H54 (cell line): ENCODE measurements around the gene CD44.

Experiments
- DNase-seq: peaks from one replicate; pipeline ENCODE4 v3.0.0; 2011; ENCODE audit warnings: low spot score, mixed read lengths; ENCODE audit not compliant: insufficient read length
- FAIRE-seq: peaks from 3 replicates; lab custom pipeline; 2011; peaks lifted over from hg19 to GRCh38; lab: Jason Lieb, UNC
- POLR2A ChIP-seq: IDR thresholded peaks from 2 replicates; pipeline ENCODE4 v1.6.1; 2011; ENCODE audit warnings: low read depth, mild to moderate bottlenecking, low read length

CD44 gene

DNA sequence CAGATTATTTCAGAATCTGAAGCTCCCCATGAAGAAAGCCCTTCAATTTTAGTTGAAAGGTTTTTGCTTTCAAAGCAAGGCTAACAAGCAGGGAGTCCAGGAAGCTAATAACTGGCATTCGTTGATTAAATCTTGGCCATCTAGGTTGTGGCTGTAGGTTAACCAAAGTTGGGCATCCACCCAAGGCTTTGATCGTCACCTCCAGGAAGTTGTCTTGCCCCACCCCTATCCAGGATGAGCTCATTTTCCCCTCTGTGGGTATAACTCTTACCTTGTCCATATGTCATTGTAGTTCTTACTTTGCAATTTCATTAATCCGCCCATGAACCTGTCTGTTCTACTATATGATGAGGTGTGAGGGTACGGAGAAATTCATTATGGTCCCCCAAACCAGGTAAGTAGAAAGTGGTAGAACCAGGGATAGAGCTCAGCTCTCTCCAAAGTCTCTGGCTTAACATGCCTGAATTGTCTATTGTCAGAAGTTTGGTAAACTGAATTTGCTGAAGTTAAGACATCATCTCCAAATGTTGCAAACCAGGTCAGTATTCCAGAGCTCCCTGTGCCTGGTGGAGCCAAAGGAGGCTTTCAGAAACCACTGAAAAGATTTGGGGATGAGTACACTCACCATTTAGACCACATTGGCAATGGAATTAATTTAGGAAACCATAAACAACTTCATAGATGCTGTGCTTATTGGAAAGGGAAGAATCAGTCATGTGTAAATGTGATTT is 97.1 kb downstream of the CD44 start:
- DNase-seq = no peak
- no peak for TF ChIP-seq POLR2A
- no peak for FAIRE-seq

DNA sequence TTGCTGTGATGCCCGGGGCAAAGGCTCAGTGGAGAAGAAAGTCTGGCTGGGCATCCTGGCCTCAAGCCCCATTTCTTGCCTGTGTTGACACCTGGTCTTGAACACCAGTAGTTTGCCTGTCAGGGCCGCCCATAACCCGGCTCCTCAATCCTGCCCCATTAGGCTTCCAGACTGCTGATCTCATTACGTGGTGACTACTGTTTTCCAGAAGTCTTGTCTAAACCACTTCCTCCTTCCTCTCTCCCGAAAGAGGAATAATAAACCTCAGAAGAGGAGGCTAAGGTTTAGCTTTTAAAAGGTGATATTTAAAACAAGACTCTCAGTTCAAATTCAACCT is 97.7 kb downstream of the CD44 start:
- no peak for TF ChIP-seq POLR2A
- no peak for FAIRE-seq
- no peak for DNase-seq

DNA sequence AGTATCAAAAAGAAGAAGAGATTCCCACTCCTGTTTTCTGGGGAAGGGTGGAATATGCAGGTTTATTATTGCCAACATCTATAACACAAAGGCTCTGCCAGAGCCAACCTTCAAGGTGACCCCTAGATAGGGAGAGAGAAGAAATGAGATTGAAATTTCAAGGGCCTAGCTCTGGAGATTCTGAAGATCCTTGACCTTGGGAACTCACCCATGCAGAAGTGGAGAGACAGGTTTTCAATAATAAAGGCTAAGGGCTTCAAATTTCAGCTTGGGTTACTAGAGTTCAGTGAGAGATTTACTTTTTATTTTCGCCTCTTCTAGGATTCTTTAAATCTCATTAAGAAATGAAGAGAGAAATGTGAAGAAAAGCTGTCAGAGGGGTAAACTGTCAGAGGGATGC is 98.4 kb downstream of the CD44 start:
- DNase-seq (no peak), FAIRE-seq (no peak)
- TF ChIP-seq POLR2A = no peak

DNA sequence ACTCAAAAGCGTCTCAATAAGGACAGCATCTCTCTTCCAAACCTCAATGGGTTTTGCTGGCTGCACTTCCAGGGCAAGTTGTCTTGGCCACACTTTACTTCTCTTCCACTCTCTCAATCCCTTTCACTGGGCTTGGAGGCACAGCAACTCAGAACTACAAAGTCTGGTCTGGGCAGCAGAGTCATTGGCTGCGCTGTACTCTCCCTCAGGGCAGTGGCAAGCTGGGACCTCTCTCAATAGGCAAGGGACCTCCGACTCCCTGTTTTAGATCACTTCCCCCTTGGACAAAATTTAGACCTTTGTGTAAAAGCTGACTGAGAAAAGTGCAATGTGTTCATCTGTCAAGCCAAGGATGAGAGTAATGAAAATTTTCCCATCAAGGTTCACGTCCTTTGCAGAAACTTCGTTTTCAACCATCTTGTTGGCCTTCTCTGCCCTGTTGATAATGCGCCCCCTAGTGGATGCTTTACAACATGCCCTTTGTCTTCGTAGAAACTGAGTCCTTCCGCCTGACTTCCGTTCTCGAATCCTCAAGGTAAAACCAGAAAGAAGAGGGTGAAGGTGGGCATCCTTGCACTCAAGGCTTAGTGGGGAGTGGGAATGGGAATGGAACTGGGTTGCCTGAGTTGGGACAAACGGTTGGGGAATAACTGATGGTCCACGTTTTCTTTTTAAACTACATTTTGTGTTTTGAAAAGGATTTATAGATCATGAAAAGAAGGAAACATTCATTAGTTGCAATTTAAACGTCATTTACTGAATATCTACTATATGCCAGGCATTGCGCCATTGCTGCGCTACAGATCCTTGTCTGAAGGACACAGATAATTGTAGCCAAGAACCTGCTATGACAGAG is 99.1 kb downstream of the CD44 start:
- DNase-seq (no peak), FAIRE-seq (no peak)
- TF ChIP-seq POLR2A = no peak

DNA sequence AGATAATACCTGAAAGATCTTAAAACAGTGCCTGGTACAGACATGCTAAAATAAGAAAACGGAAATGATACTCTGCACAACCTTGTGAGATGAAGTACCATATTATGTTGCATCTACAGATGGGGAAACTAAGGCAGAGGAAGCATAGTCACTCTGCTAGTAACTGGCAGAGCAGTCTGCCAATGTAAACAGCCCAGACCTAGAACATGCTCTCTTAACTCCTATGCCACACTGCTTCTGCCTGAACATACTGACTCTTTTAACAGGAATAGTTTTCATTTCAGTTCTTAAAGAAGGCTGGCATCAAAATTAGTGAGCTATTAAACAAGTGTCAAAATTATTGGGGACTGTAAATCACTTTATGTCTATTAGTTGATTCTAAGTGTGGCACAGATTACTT is 99.9 kb downstream of the CD44 start:
- no peak for DNase-seq
- FAIRE-seq = no peak
- no peak for TF ChIP-seq POLR2A

DNA sequence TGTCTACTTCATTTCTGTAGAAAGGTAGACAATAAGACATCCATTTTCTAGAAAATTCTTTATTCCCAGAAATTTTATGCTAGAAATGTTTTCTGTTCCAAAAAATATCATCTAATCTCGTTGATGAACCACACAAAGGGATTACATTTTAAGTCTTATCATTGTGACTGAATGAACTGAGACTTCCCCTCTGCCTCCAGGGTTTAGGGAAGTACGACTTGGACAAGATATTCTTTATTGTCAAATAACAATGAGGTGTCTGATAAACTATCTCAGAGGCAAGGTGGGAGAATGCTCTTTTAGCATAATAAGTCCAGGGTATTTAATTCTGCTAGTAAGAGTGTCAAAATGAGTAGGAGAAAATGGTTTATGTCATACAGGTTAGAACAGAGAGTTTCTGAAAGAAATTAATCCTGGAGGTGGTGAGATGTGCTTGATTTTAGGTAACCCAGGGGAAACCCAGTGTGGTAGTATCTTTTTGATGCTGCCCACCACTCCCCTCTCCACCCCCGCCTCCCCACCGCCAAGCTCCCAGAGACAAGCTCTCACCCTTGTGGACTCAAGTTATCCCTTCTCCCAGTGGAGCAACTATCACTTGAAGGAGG is 100.6 kb downstream of the CD44 start:
- DNase-seq = no peak
- no peak for FAIRE-seq
- no peak for TF ChIP-seq POLR2A

DNA sequence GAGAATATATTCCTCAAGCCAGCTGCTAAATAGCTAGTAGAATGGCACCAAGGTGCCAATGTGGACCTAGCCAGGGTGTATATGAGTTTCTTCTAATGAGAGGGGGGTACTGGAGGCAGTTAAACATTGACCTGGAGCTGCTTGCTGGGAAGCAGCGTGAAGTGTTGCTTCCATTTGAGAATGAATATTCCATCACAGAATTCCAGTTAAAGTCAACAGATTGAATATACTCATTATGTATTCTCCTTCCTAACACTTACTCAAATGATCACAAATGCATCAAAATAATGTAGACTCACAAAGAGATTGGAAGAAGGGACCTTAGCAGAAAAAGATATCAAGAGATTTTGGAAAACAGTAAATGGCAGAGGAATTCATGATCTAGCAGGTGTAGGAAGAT is 102.1 kb downstream of the CD44 start:
- DNase-seq (no peak), FAIRE-seq (no peak)
- TF ChIP-seq POLR2A = no peak

DNA sequence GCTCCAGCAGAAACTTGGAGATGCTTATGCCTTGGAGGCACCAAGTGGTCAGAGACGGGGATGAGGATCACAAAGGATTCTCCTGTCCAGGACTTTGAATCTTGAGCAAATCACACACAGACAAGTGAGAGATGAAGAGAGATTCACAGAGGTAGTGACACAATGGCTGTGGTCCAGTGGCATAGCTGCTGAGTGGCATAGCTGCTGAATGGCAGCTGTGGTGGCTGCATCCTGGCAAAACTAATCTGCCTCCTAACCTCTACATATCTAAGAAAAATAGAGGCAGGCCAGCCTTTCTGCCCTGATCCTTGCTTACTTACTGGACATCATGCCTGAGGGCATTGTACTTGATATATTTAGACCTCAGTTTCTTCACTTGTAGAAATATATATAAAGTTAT is 102.6 kb downstream of the CD44 start:
- no peak for TF ChIP-seq POLR2A
- no peak for DNase-seq
- no peak for FAIRE-seq

DNA sequence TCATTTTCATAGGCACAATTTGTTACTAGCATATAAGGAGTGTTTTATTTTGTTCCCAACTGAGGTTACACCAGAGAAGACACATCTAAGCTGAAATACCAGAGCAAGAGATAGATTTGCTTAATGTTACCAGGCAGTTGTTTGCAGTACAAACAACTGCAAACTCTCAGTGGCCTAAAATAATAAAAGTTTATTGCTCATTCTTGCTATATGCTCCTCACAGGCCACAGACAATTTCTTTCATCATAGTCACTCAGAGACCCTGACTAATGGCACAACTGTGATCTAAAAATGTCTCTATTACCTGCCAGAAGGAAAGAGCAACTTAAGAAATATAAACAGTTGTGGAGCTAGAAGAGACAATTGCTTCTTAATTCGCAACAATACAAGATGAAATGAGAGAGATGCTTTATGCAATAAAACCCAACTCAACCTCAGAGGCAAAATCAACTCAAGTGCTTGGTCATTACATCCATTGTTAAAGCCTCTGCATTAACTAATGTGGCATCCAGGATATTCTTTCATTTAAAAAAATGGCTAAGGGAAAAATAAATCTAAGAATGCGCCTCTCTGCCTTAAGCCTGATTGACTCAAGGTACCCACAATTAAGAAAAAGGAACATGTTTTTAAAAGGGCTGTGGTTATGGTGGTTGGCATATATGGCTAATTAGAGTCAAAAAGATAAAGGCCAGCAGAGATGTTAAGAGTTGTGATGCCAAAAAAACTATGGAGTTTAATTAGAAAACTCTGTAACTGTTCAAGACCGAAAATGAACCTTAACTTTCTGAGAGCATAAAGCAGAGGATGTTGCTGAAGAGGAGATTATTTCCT is 103.7 kb downstream of the CD44 start:
- FAIRE-seq = no peak
- no peak for TF ChIP-seq POLR2A
- DNase-seq = no peak

DNA sequence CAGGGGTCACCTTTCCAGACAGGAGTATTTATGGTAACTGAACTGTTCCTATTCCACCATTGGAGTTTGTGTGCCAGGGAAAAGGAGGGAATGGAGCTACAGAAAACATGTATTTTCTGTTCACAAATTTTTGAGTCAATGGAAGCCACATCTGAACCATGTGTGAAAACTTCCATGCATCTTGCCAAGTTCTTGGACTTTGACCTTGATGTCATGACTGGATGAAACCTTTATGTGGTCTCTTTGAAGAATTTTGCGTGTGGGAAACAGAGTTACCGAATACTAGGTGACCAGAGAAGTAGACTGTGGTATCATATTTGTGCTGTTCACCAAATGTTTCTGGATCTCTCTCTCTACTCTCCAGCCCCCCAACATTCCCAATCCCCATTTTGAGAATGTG is 104.8 kb downstream of the CD44 start:
- no peak for TF ChIP-seq POLR2A
- FAIRE-seq (no peak), DNase-seq (no peak)

DNA sequence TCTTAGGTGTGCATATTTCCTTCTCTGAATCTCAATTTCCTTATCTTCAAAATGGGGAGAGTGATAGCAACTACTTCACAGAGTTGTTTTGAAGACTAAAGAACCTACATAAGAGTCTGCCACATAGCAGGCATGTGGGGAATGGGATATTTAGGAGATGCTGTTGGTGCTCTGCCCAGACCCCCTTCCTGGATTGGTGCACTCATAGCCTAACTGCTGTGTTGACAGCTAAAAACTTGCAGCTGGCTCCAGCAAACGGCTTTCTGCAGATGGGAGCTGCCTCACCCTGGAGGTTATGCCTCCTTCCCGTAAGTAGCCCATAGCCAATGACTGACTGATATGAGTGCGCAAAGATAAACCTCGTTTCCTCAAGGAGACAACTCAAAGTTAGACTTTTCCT is 106.1 kb downstream of the CD44 start:
- DNase-seq (no peak), FAIRE-seq (no peak)
- TF ChIP-seq POLR2A = no peak

DNA sequence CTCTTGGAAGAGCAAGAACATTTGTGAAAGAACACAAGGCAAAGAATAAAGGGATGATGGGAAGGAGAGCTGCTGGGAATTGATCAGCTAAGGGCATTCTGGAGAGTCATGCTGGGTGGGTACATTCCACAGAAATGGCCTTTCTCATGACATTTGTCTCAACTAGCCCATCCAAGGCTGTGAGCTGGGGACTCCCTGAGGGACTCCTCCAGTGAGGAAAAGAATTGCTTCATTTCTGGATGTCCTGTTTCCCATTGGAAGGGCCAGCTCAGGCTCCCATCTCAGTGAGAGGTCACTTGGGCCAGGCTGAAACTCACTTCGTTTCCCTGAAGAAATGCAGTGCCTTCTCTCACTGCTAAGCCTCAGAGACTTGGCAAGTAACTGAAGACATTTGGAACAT is 106.8 kb downstream of the CD44 start:
- no peak for TF ChIP-seq POLR2A
- no peak for FAIRE-seq
- no peak for DNase-seq

DNA sequence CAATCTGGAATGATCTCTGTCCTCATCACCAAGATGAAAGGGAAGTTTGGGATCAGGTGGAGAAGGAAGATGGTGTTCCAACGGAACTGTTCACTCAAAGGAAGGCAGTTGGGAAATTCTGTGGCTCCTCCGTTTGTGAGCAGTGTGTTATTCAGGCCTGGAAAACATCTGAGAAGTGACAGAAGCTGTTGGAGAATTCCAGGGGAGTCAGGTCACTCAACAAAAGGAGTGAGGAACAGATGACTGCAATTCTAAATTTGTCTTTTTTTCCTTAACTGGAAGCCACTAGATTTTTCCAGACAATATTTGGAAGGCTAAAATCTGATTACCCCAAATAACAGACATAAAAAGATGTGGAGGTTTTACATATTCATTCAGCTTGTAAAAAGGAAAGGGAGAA is 107.8 kb downstream of the CD44 start:
- no peak for FAIRE-seq
- no peak for DNase-seq

DNA sequence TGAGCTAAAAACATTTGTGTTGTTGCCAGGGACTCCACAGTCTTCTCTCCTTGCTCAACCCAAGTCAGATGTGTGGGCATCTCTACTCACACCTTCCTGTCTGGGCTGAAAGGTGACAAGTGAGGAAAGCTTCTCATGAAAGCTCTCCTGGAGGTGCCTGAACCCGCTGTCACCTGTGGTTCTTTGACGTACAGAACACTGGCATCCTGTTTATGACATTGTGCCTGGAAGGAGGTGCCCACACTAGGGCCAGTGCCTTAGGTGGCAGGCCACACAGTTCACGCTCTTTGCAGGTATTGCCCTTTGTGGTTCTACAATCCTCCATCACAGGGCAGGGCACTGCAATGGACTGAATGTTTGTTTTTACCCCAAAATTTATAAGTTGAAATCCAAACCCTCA is 108.5 kb downstream of the CD44 start:
- no peak for TF ChIP-seq POLR2A
- DNase-seq (no peak), FAIRE-seq (no peak)

More for the DNA sequence above, 107.8 kb downstream of the CD44 start:
- TF ChIP-seq POLR2A = no peak
